KMS-11 (cell line): ENCODE data around the gene MYO16.

ENCODE experiments used
- H2AFZ ChIP-seq: fragments of 200-600 bp; sonication (generic); 2 replicates; pipeline ENCODE4 v1.6.1; 2016; ENCODE audit warnings: antibody characterized with exemption, mixed run types, low read depth
- H3K27ac ChIP-seq: fragments of 200-600 bp; sonication (generic); 2 replicates; pipeline ENCODE4 v1.6.1; 2016; ENCODE audit warnings: mild to moderate bottlenecking, mixed run types
- H3K27me3 ChIP-seq: fragments of 200-600 bp; sonication (generic); 2 replicates; pipeline ENCODE4 v1.6.1; 2017; ENCODE audit warnings: mild to moderate bottlenecking, low read depth, mixed run types, moderate library complexity; ENCODE audit not compliant: insufficient read depth
- H3K36me3 ChIP-seq: fragments of 200-600 bp; sonication (generic); 2 replicates; pipeline ENCODE4 v1.6.1; 2017; ENCODE audit warnings: mild to moderate bottlenecking, mixed run types; ENCODE audit not compliant: insufficient read depth
- H3K4me1 ChIP-seq: fragments of 200-600 bp; sonication (generic); 2 replicates; pipeline ENCODE4 v1.6.1; 2016; ENCODE audit warnings: mild to moderate bottlenecking, low read depth, mixed run types; ENCODE audit not compliant: poor library complexity, severe bottlenecking
- H3K4me2 ChIP-seq: fragments of 200-600 bp; sonication (generic); 2 replicates; pipeline ENCODE4 v1.7.0; 2016; ENCODE audit warnings: mild to moderate bottlenecking, mixed run types
- H3K4me3 ChIP-seq: fragments of 200-600 bp; sonication (generic); IDR thresholded peaks from 2 replicates; pipeline ENCODE4 v1.6.1; 2017; ENCODE audit warnings: low read depth, low read length, mixed read lengths; ENCODE audit not compliant: insufficient read depth
- H3K79me2 ChIP-seq: fragments of 200-600 bp; sonication (generic); 2 replicates; pipeline ENCODE4 v1.6.1; 2016; ENCODE audit warnings: low read depth, mixed run types; ENCODE audit not compliant: insufficient read depth
- H3K9ac ChIP-seq: fragments of 200-600 bp; sonication (generic); 2 replicates; pipeline ENCODE4 v1.6.1; 2016; ENCODE audit warnings: mild to moderate bottlenecking, mixed run types
- H4K20me1 ChIP-seq: fragments of 200-600 bp; sonication (generic); 2 replicates; pipeline ENCODE4 v1.6.1; 2016; ENCODE audit warnings: mild to moderate bottlenecking, mixed run types; ENCODE audit not compliant: insufficient read depth
- TF ChIP-seq, protein P1 (sequence below): fragments of 200-600 bp; sonication (generic); conservative IDR thresholded peaks from 2 replicates; pipeline ENCODE4 v1.6.1; 2017; ENCODE audit warnings: low read depth, mild to moderate bottlenecking, antibody characterized with exemption, low read length, moderate library complexity, mixed read lengths

The MYO16 gene

DNA sequence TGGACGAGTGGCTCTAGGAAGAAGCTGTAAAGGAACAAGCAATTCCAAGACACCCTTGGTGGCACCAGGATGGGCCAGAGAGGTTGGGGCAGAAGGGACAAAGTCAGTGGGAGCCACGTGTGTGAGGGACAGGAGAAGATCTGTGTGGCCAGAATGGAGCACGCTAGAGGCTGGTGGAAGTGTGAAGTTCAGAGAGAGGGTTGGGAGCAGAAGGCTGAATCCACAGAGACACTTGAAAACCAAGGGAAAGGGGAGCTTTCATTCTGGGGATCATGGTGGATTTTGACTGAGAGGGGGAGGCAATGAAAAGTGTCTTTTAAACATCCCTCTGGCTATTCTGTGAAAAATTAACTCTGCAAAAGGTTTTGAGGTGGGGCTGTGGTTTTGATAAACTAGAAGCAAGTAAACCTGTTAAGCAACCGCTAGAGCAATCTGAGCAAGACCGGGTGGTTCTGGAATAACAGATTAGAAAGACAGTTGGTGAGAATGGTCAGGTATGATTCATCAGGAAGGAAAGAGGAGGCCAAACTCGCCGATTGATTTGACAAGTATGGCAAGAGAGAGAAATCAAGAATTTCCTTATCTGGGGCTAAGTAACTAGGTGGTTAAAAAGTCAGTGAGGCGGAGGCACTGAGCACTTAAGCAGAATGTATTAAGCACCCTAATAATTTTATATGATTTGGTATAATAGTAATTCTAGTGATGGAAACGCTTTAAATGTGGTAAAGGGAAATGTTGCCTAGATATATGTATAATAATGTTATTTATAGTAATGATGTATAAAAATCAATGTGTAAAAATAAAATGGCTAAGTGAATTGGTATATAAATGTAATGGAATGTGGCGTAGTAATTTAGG lies 140.0 kb downstream of the MYO16 start:
- Histone ChIP-seq H3K9ac (no peak overlapping the region), H3K4me2 (no peak overlapping the region), H2AFZ (no peak overlapping the region), H3K27me3 (no peaks in the 10 kb centered on the region), H3K4me3 (no peak overlapping the region), H3K36me3 (no peaks in the 10 kb centered on the region), H4K20me1 (no peaks in the 10 kb centered on the region), H3K27ac (no peak overlapping the region), H3K79me2 (no peaks in the 10 kb centered on the region), H3K4me1 (no peaks in the 10 kb centered on the region)
- TF ChIP-seq, protein P1, sequence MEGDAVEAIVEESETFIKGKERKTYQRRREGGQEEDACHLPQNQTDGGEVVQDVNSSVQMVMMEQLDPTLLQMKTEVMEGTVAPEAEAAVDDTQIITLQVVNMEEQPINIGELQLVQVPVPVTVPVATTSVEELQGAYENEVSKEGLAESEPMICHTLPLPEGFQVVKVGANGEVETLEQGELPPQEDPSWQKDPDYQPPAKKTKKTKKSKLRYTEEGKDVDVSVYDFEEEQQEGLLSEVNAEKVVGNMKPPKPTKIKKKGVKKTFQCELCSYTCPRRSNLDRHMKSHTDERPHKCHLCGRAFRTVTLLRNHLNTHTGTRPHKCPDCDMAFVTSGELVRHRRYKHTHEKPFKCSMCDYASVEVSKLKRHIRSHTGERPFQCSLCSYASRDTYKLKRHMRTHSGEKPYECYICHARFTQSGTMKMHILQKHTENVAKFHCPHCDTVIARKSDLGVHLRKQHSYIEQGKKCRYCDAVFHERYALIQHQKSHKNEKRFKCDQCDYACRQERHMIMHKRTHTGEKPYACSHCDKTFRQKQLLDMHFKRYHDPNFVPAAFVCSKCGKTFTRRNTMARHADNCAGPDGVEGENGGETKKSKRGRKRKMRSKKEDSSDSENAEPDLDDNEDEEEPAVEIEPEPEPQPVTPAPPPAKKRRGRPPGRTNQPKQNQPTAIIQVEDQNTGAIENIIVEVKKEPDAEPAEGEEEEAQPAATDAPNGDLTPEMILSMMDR = no peak

DNA sequence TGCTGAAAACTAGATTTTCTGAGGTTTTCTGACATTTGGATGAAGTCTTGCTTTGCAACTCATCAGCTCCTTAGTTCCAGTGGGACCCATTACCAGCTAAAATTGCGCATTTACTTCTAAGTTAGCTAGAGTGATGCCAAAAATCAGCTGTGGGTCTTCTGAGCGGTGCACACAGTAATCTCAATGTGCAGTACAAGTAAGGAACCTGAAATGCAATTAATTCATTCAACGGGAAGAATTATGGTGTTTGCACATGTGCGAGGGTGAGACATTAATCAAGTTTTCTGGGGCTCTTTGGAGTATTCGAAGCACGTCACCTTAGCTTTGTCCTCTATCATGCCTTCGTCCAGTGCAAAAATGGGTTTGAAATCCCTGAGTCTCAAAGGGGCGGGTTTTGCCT lies 146.2 kb downstream of the MYO16 start:
- Histone ChIP-seq H3K9ac (no peak overlapping the region), H3K27ac (no peak overlapping the region), H3K4me1 (no peaks in the 10 kb centered on the region), H3K79me2 (no peaks in the 10 kb centered on the region), H2AFZ (no peak overlapping the region), H3K4me3 (no peak overlapping the region), H3K27me3 (no peaks in the 10 kb centered on the region), H3K36me3 (no peaks in the 10 kb centered on the region), H3K4me2 (no peak overlapping the region), H4K20me1 (no peaks in the 10 kb centered on the region)
- TF ChIP-seq, protein P1 = no peak

DNA sequence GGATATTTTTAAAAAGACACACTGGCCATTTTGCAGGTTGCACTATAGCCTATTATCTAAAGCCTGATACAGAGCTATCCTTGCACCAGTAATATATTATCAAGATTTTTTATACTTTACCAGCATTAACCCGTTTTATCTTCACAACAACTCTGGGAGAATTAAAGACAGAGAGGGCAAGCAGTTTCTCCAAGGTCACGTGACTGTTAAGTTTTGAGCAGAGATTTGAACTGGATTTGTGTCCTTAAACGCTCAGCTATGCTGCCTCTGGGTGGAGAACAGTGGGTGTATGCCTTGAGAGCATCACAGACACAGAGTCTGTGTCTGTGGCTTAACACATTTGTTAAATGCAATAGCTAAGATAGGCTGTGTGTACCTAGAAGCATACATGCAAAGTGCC lies 147.2 kb downstream of the MYO16 start:
- no peak overlapping the region for H2AFZ ChIP-seq

DNA sequence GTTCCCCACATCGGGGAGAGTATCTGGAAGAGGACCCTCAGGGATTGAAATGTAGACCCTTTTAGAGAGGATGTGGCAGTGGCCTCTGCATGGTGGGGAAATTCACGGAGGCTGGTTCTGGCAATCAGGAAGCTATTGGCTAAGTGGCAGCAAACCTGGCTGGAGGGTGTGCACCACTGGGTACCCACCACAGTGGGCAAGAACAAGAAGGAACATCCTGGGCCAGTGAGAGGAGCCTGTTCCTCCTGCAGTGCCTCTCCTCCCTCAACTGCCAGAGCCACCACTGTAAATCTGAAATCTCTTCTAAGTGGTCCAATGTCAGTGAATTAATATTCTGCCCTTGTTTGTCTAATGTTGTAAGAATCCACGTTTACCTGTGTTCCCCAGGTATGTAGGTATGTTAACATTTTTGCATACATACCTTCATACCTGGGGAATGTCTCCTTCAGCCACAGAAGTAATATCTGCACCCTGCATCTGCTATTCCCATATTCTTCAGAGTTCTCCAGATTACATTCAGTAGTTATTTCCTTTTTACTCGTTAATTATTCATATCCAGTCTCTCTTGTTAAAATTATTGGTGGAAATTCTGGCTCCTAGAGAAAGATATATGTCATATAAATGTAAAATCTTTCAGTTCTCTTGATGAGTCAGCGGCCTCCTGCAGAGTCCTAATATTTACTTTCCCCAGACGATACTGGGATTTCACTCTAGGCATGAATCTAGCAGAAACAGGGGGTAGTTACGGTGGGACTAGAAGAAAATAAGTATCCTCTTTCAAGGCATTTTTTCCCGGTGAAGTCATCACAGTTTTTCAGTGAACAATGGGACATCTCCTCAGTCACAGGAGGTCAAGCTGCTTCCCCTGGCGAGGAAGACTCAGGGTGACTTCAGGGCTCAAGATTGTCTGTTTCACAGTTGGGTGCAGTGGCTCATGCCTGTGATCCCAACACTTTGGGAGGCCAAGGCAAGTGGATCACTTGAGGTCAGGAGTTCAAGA lies 148.3 kb downstream of the MYO16 start:
- TF ChIP-seq, protein P1 = no peak
- Histone ChIP-seq H3K4me2 (no peak overlapping the region), H2AFZ (no peak overlapping the region)

More for the DNA sequence above, 147.2 kb downstream of the MYO16 start:
- no peak overlapping the region for H3K4me3 ChIP-seq
- no peaks in the 10 kb centered on the region for H4K20me1 ChIP-seq
- no peaks in the 10 kb centered on the region for H3K27me3 ChIP-seq
- no peak overlapping the region for H3K27ac ChIP-seq
- H3K4me1 ChIP-seq = no peaks in the 10 kb centered on the region
- no peaks in the 10 kb centered on the region for H3K36me3 ChIP-seq
- H3K4me2 ChIP-seq = no peak overlapping the region
- H3K79me2 ChIP-seq = no peaks in the 10 kb centered on the region
- no peak overlapping the region for H3K9ac ChIP-seq
- TF ChIP-seq, protein P1 = no peak

More for the DNA sequence above, 148.3 kb downstream of the MYO16 start:
- Histone ChIP-seq H4K20me1 (no peaks in the 10 kb centered on the region), H3K9ac (no peak overlapping the region), H3K36me3 (no peaks in the 10 kb centered on the region), H3K79me2 (no peaks in the 10 kb centered on the region), H3K27ac (no peak overlapping the region), H3K4me3 (no peak overlapping the region), H3K27me3 (no peaks in the 10 kb centered on the region), H3K4me1 (no peaks in the 10 kb centered on the region)
